ENCODE results near the gene LRP1-AS.

The LRP1-AS gene

DNA sequence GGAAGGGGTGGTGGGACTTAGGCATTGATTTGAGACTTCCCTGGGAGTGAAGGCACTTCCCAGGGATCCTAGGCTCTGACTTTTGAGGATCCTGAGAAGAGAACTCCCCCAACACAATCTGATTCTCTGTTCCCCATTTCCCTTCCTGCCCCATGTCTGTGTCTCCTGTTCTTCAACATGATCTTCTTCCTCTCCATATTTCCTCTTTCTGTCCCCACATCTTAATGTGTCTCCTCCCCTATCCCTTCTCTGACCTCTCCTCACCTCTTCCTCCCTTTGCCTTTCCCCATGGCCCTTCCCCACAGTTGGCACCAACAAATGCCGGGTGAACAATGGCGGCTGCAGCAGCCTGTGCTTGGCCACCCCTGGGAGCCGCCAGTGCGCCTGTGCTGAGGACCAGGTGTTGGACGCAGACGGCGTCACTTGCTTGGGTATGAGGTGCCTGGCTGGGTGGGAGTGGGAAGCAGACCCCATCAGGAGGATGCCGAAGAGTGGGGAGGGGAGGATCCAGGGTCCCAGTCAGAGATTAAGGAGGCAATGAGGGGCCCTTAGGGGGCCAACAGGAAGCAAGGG lies 15.2 kb upstream of the LRP1-AS start:
- Histone ChIP-seq H3K27me3 (ENCODE audit: control insufficient read depth in 1 of 2, insufficient read depth in 2 of 2, low read length in 2 of 2) (no peaks in the 10 kb centered on the region), H3K36me3 (ENCODE audit: control insufficient read depth in 1 of 2, insufficient read depth in 2 of 2, low read length in 2 of 2) (peaks cover 64 to 86% of the 10 kb centered on the region in 2 donors), H3K4me1 (ENCODE audit: control insufficient read depth in 1 of 2, insufficient read depth in 2 of 2, low read length in 2 of 2) (peaks cover 6 to 7% of the 10 kb centered on the region in 2 donors), H3K27ac (ENCODE audit: low read depth, low read length) (no peak overlapping the region), H3K4me3 (ENCODE audit: low read depth in 1 of 2, low read length in 2 of 2) (no peak overlapping the region), H3K9ac (ENCODE audit: low read depth in 1 of 2, low read length in 2 of 2) (no peak overlapping the region), H3K9me3 (ENCODE audit: control insufficient read depth in 1 of 2, low read length in 2 of 2) (no peaks in the 10 kb centered on the region)

DNA sequence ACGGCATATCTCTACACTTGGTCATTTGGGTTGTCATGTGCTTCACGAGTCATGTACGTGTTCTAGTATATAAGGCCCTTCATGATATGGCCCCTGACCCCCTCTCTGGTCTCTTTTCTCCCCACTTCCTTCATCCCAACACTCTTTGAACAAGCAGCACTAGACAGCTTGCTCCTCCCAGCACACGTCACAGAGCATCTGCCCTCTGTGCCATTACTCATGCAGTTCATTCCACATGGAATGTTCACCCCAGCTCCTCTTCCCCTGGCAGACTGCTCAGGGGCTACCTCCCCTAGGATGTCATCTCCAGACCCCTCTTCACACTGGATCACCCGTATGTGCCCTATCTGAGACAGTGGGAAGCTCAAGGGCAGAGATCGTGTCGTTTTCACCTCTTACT lies 14.1 kb upstream of the LRP1-AS start:
- H3K27me3 ChIP-seq (ENCODE audit: control insufficient read depth in 1 of 2, insufficient read depth in 2 of 2, low read length in 2 of 2), result no peaks in the 10 kb centered on the region
- H3K4me3 ChIP-seq (ENCODE audit: low read depth in 1 of 2, low read length in 2 of 2), result no peak overlapping the region
- peaks cover 56 to 86% of the 10 kb centered on the region in 2 donors for H3K36me3 ChIP-seq (ENCODE audit: control insufficient read depth in 1 of 2, insufficient read depth in 2 of 2, low read length in 2 of 2)
- peaks cover 6 to 7% of the 10 kb centered on the region in 2 donors for H3K4me1 ChIP-seq (ENCODE audit: control insufficient read depth in 1 of 2, insufficient read depth in 2 of 2, low read length in 2 of 2)
- no peaks in the 10 kb centered on the region for H3K9me3 ChIP-seq (ENCODE audit: control insufficient read depth in 1 of 2, low read length in 2 of 2)
- H3K9ac ChIP-seq (ENCODE audit: low read depth in 1 of 2, low read length in 2 of 2), result no peak overlapping the region
- H3K27ac ChIP-seq (ENCODE audit: low read depth, low read length), result no peak overlapping the region

DNA sequence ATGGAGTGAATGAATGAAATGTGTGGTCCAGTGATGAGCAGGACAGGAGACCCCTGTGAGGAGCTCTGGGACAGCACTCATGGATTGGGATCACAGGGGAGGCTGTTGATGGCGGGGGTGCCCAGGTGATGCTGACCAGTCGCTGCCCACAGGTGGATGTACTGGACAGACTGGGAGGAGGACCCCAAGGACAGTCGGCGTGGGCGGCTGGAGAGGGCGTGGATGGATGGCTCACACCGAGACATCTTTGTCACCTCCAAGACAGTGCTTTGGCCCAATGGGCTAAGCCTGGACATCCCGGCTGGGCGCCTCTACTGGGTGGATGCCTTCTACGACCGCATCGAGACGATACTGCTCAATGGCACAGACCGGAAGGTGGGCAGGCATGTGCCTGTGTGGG lies 13.3 kb upstream of the LRP1-AS start:
- peaks cover 56 to 86% of the 10 kb centered on the region in 2 donors for H3K36me3 ChIP-seq (ENCODE audit: control insufficient read depth in 1 of 2, insufficient read depth in 2 of 2, low read length in 2 of 2)
- H3K4me1 ChIP-seq (ENCODE audit: control insufficient read depth in 1 of 2, insufficient read depth in 2 of 2, low read length in 2 of 2), result peaks cover 6 to 7% of the 10 kb centered on the region in 2 donors
- no peak overlapping the region for H3K9ac ChIP-seq (ENCODE audit: low read depth in 1 of 2, low read length in 2 of 2)
- no peaks in the 10 kb centered on the region for H3K27me3 ChIP-seq (ENCODE audit: control insufficient read depth in 1 of 2, insufficient read depth in 2 of 2, low read length in 2 of 2)
- H3K9me3 ChIP-seq (ENCODE audit: control insufficient read depth in 1 of 2, low read length in 2 of 2), result no peaks in the 10 kb centered on the region
- H3K27ac ChIP-seq (ENCODE audit: low read depth, low read length), result no peak overlapping the region
- H3K4me3 ChIP-seq (ENCODE audit: low read depth in 1 of 2, low read length in 2 of 2), result no peak overlapping the region

DNA sequence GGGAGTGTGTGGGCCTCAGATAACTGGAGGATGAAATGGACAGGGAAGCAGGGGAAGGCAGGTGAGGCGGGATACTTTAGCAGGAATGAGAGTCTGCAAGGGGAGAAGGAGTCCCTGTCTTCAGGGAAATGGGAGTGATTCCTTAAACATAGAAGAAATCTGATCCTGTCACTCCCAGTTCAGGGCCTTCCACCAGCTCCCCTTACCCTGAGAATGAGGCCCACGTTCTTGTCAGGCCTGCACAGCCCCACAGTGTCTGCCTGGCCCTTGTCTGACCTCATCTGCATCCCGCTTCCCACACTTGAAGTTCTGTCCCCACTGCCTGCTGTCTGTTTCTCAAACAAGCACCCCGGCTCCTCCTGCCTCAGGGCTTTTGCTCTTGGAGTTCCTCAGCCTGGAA lies 12.6 kb upstream of the LRP1-AS start:
- Histone ChIP-seq H3K4me1 (ENCODE audit: control insufficient read depth in 1 of 2, insufficient read depth in 2 of 2, low read length in 2 of 2) (peaks cover 6 to 7% of the 10 kb centered on the region in 2 donors), H3K27me3 (ENCODE audit: control insufficient read depth in 1 of 2, insufficient read depth in 2 of 2, low read length in 2 of 2) (no peaks in the 10 kb centered on the region), H3K36me3 (ENCODE audit: control insufficient read depth in 1 of 2, insufficient read depth in 2 of 2, low read length in 2 of 2) (peaks cover 53 to 88% of the 10 kb centered on the region in 2 donors), H3K9ac (ENCODE audit: low read depth in 1 of 2, low read length in 2 of 2) (no peak overlapping the region), H3K4me3 (ENCODE audit: low read depth in 1 of 2, low read length in 2 of 2) (no peak overlapping the region), H3K9me3 (ENCODE audit: control insufficient read depth in 1 of 2, low read length in 2 of 2) (no peaks in the 10 kb centered on the region), H3K27ac (ENCODE audit: low read depth, low read length) (no peak overlapping the region)

DNA sequence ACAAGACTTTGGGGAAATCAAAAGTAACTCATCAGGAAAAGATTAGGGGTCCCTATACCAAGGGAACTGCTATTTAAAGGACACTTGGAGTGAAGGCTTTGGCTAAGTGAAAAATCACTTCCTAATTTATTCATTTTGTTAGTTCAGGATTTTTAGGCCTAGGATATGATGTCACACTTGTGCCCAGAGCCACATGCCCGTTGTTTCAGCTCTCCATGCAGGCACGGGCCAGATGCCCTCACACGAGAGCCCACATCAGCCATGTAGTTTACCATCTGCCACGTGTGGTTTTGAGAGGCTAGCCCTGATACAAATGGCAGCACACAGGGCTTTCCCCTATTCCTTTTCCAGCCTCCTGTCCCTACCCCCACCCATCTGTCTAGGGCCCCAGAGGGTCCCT lies 11.9 kb upstream of the LRP1-AS start:
- no peak overlapping the region for H3K9ac ChIP-seq (ENCODE audit: low read depth in 1 of 2, low read length in 2 of 2)
- H3K27ac ChIP-seq (ENCODE audit: low read depth, low read length), result no peak overlapping the region
- no peaks in the 10 kb centered on the region for H3K9me3 ChIP-seq (ENCODE audit: control insufficient read depth in 1 of 2, low read length in 2 of 2)
- peaks cover 54 to 88% of the 10 kb centered on the region in 2 donors for H3K36me3 ChIP-seq (ENCODE audit: control insufficient read depth in 1 of 2, insufficient read depth in 2 of 2, low read length in 2 of 2)
- no peak overlapping the region for H3K4me3 ChIP-seq (ENCODE audit: low read depth in 1 of 2, low read length in 2 of 2)
- peaks cover 7 to 13% of the 10 kb centered on the region in 2 donors for H3K4me1 ChIP-seq (ENCODE audit: control insufficient read depth in 1 of 2, insufficient read depth in 2 of 2, low read length in 2 of 2)
- no peaks in the 10 kb centered on the region for H3K27me3 ChIP-seq (ENCODE audit: control insufficient read depth in 1 of 2, insufficient read depth in 2 of 2, low read length in 2 of 2)

DNA sequence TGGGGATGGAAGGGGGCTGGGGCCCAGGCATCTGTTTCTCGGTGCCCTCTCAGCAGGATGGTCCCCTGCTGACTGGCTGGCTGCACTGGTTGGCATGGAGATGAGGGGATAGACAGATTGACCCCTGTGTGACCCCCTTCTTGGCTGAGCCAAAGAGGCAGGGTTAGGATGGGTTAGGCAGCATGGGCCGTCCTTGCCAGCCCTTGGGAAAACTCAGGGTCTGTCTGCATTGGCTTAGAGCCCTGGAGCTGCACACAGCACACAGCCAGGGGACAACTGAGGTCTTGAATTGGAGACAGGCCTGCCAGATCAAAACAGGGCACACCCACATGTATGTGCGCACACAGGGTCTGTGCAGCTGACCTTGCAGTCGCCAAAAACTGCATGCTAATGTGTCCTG lies 11.2 kb upstream of the LRP1-AS start:
- H3K4me3 ChIP-seq (ENCODE audit: low read depth in 1 of 2, low read length in 2 of 2), result no peak overlapping the region
- no peaks in the 10 kb centered on the region for H3K27me3 ChIP-seq (ENCODE audit: control insufficient read depth in 1 of 2, insufficient read depth in 2 of 2, low read length in 2 of 2)
- H3K27ac ChIP-seq (ENCODE audit: low read depth, low read length), result no peak overlapping the region
- H3K36me3 ChIP-seq (ENCODE audit: control insufficient read depth in 1 of 2, insufficient read depth in 2 of 2, low read length in 2 of 2), result peaks cover 54 to 94% of the 10 kb centered on the region in 2 donors
- H3K9ac ChIP-seq (ENCODE audit: low read depth in 1 of 2, low read length in 2 of 2), result no peak overlapping the region
- peaks cover 7 to 14% of the 10 kb centered on the region in 2 donors for H3K4me1 ChIP-seq (ENCODE audit: control insufficient read depth in 1 of 2, insufficient read depth in 2 of 2, low read length in 2 of 2)
- no peaks in the 10 kb centered on the region for H3K9me3 ChIP-seq (ENCODE audit: control insufficient read depth in 1 of 2, low read length in 2 of 2)

DNA sequence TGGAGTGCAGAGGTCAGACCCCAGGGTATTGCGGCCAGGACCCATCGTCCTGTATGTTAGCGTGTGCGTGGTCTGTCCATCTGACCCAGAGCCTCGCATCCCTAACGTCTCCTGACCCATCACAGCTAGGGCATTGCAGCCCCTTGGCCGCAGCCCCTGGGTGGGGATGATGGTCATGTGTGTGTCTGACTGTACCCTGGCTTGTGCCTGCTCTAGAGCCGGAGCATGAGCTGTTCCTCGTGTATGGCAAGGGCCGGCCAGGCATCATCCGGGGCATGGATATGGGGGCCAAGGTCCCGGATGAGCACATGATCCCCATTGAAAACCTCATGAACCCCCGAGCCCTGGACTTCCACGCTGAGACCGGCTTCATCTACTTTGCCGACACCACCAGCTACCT lies 10.8 kb upstream of the LRP1-AS start:
- no peak overlapping the region for H3K9ac ChIP-seq (ENCODE audit: low read depth in 1 of 2, low read length in 2 of 2)
- no peak overlapping the region for H3K4me3 ChIP-seq (ENCODE audit: low read depth in 1 of 2, low read length in 2 of 2)
- no peaks in the 10 kb centered on the region for H3K27me3 ChIP-seq (ENCODE audit: control insufficient read depth in 1 of 2, insufficient read depth in 2 of 2, low read length in 2 of 2)
- H3K36me3 ChIP-seq (ENCODE audit: control insufficient read depth in 1 of 2, insufficient read depth in 2 of 2, low read length in 2 of 2), result peaks cover 57 to 92% of the 10 kb centered on the region in 2 donors
- H3K27ac ChIP-seq (ENCODE audit: low read depth, low read length), result no peak overlapping the region
- H3K4me1 ChIP-seq (ENCODE audit: control insufficient read depth in 1 of 2, insufficient read depth in 2 of 2, low read length in 2 of 2), result peaks cover 10 to 14% of the 10 kb centered on the region in 2 donors
- H3K9me3 ChIP-seq (ENCODE audit: control insufficient read depth in 1 of 2, low read length in 2 of 2), result no peaks in the 10 kb centered on the region

DNA sequence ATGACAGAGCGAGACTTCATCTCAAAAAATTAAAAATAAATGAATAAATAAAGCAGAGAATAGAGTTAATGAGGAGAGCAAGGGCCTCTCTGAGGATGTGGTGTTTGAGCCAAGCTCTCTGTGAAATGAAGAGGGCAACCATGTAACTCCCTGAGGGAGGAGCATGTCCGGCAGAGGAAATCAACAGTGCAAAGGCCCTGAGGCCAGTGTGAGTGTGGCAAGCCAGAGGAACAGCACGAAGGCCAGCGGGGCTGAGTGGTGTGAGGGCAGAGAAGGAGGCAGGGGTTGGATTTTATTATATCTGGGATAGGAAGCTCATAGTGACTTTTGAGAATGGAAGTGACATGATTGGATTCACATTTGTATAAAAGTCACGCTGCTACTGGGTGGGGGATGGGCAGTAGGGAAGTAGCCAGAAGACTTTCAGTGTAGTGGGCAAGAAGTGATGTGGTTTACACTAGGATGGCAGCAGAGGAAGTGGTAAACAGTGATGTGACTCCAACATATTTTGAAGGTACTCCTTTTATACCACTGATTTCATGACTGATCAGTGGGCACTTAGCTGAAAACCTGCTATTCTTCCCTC lies 10.3 kb upstream of the LRP1-AS start:
- Histone ChIP-seq H3K36me3 (ENCODE audit: control insufficient read depth in 1 of 2, insufficient read depth in 2 of 2, low read length in 2 of 2) (peaks cover 56 to 89% of the 10 kb centered on the region in 2 donors), H3K4me1 (ENCODE audit: control insufficient read depth in 1 of 2, insufficient read depth in 2 of 2, low read length in 2 of 2) (peaks cover 14 to 16% of the 10 kb centered on the region in 2 donors), H3K9me3 (ENCODE audit: control insufficient read depth in 1 of 2, low read length in 2 of 2) (no peaks in the 10 kb centered on the region), H3K27me3 (ENCODE audit: control insufficient read depth in 1 of 2, insufficient read depth in 2 of 2, low read length in 2 of 2) (no peaks in the 10 kb centered on the region), H3K27ac (ENCODE audit: low read depth, low read length) (no peak overlapping the region), H3K4me3 (ENCODE audit: low read depth in 1 of 2, low read length in 2 of 2) (no peak overlapping the region), H3K9ac (ENCODE audit: low read depth in 1 of 2, low read length in 2 of 2) (no peak overlapping the region)

DNA sequence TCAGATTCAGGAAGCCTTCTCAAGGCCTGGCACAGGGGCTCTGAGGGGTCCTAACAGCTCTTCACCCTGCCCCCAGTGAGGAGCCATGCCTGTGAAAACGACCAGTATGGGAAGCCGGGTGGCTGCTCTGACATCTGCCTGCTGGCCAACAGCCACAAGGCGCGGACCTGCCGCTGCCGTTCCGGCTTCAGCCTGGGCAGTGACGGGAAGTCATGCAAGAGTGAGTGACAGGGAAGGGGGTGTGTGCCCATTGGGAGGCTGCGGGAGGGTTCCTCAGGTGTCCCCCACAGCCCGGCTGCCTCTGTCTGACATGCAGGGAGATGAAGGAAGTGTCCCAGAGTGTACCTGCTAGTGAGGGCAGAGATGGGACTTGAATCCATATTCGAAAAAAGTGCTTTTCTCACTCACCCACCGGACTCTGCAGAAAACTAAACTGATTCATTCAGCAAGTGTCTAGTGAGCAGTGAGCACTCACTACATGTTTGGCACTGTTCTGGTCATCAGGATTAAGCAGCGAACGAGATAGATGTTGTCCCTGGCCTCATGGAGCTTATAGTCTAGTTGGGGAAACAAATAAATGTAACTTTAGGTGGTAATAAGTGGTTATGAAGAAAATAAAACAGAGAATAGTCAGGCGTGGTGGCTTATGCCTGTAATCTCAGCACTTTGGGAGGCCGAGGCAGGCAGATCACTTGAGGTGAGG lies 9.4 kb upstream of the LRP1-AS start:
- Histone ChIP-seq H3K9ac (ENCODE audit: low read depth in 1 of 2, low read length in 2 of 2) (no peak overlapping the region), H3K4me3 (ENCODE audit: low read depth in 1 of 2, low read length in 2 of 2) (no peak overlapping the region), H3K9me3 (ENCODE audit: control insufficient read depth in 1 of 2, low read length in 2 of 2) (no peaks in the 10 kb centered on the region), H3K4me1 (ENCODE audit: control insufficient read depth in 1 of 2, insufficient read depth in 2 of 2, low read length in 2 of 2) (peaks cover 14 to 24% of the 10 kb centered on the region in 2 donors), H3K27ac (ENCODE audit: low read depth, low read length) (no peak overlapping the region), H3K36me3 (ENCODE audit: control insufficient read depth in 1 of 2, insufficient read depth in 2 of 2, low read length in 2 of 2) (peaks cover 48 to 80% of the 10 kb centered on the region in 2 donors), H3K27me3 (ENCODE audit: control insufficient read depth in 1 of 2, insufficient read depth in 2 of 2, low read length in 2 of 2) (no peaks in the 10 kb centered on the region)

DNA sequence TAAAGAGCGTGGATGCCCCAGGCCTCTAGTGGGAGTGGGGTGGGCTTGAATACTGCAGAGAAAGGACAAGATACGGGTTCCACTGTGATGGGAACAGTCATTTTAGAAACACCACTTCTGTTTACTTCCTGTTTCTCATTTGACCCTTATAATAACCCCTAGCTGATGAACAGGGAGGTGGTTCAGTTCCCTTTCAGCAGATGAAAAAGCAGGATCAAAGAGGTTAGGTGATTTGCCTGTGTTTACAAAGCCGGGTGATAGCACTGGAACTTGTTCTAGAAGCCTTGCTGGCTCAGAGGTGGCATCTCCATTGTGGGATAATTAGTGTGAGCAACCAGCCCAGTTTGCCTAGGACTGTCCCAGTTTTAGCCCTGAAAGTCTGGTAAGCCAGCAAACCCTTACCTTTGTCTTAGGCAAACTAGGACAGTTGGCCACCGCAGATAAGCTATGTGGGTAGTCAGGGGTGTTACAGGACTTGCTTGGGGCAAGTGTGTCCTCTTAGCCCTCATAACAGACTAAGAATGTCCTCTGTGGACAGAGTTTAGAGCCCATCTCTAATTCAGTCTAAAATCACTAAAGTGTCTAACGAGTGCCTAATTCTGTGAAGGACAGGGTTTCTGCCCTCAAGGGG lies 7.5 kb upstream of the LRP1-AS start:
- H3K9ac ChIP-seq (ENCODE audit: low read depth in 1 of 2, low read length in 2 of 2), result no peak overlapping the region
- no peak overlapping the region for H3K4me3 ChIP-seq (ENCODE audit: low read depth in 1 of 2, low read length in 2 of 2)
- H3K27me3 ChIP-seq (ENCODE audit: control insufficient read depth in 1 of 2, insufficient read depth in 2 of 2, low read length in 2 of 2), result no peaks in the 10 kb centered on the region
- no peaks in the 10 kb centered on the region for H3K9me3 ChIP-seq (ENCODE audit: control insufficient read depth in 1 of 2, low read length in 2 of 2)
- peaks cover 29 to 30% of the 10 kb centered on the region in 2 donors for H3K4me1 ChIP-seq (ENCODE audit: control insufficient read depth in 1 of 2, insufficient read depth in 2 of 2, low read length in 2 of 2)
- H3K27ac ChIP-seq (ENCODE audit: low read depth, low read length), result no peak overlapping the region
- peaks cover 29 to 69% of the 10 kb centered on the region in 2 donors for H3K36me3 ChIP-seq (ENCODE audit: control insufficient read depth in 1 of 2, insufficient read depth in 2 of 2, low read length in 2 of 2)

Data from duodenal mucosa (tissue), 2 donors.